Measurements from ENCODE around the gene ANKLE2. TPM values are rescaled to one million over a fixed set of nuclear protein-coding genes. Genes with fewer than 3 reads are reported as not detected.
"Not testable (repeated sequence)": the region's sequence is repeated elsewhere in the genome, so short reads cannot be mapped to it uniquely, and the experiment has no call there.

ANKLE2 gene
- 100 to 1,000 TPM; 112 to 123 TPM for total RNA-seq

DNA sequence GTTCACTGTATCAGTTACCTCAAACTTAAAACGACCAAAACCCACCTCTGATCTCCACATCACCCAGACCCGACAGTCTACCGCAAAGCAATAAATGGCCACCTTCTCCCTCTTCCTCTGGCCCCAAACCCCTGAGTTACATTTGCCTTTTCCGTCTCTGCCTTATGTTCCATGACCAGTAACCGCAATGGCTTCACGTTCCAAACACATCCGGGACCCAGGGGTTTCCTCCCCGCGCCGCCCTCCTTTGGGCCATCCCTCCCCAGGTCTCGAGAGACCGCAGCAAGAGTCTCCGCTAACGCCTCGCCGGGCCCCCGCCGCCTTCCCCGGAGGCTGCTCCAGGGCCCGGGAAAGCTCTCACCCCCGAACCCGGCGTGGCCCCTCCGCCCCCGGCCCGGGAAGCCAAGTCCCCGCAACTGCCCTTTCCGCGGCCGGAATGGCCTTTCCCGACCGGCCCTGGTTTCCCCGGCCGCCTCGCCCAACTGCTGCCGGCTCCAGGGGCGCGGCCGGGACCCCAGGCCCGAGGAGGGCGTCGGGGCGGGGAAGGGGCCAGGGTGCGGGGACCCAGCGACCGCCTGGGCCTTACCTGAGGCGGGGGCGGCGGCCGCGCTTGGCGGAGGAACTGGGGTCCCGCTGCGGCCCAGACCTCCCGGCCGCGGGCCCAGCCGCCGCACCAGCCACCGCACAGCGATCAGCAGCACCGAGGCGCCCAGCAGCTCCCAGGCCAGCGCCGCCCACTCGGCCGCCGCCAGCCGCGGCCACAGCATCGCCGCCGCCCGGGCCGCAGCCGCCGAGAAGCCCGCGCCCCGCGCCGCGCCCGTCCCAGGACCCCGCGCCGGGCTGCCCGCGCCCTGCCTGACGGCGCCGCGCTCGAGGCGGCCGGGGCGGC, at the start of gene ANKLE2:
Gene ANKLE2 (minus strand): TSS at position 801 of the 889 bp plus-strand sequence. CDS start 34 bp downstream, at position 767.
- peak within 1 kb of the TSS; percentile 97 for H3K27ac Mint-ChIP-seq
- ChIA-PET CTCF (interaction anchor here (1.3 kb wide), 1 partner anchor 143 kb away, joined by 5 read pairs; no protein-coding TSS in a partner anchor), POLR2A (interaction anchor here (0.7 to 2.2 kb wide), 2 partner anchors 50 to 126 kb away, joined by 3 to 12 read pairs; partner anchors contain the start of genes CHFR and PGAM5)
- peak; percentile 86 for DNase-seq
- intact Hi-C loops (cut with micrococcal nuclease) = loop anchor here (2.0 to 5.0 kb wide), 6 partner anchors 68 to 371 kb away; partner anchors contain the start of genes CHFR, GOLGA3, ZNF10 and ZNF140
- H3K4me1 Mint-ChIP-seq (ENCODE audit: low read depth) = peaks cover 26% of the 10 kb centered on the region
- H3K4me3 Mint-ChIP-seq = peak within 1 kb of the TSS; percentile 88
- no peaks in the 10 kb centered on the region for H3K27me3 Mint-ChIP-seq
- peaks cover 32% of the 10 kb centered on the region for H3K36me3 Mint-ChIP-seq
- H3K9me3 Mint-ChIP-seq = no peaks in the 10 kb centered on the region

- DNase-seq = peak; percentile 41
- Mint-ChIP-seq H3K36me3 (peaks cover 53% of the 10 kb centered on the region), H3K4me1 (ENCODE audit: low read depth) (peaks cover 22% of the 10 kb centered on the region)
- H3K4me3 Mint-ChIP-seq; H3K9me3 Mint-ChIP-seq; CTCF ChIA-PET; intact Hi-C loops (cut with micrococcal nuclease); POLR2A ChIA-PET; H3K27me3 Mint-ChIP-seq; H3K27ac Mint-ChIP-seq: not testable (repeated sequence)
These were observed 47.8 kb upstream of the ANKLE2 start for GRCh38 chr12:132809391-132809790.

DNA sequence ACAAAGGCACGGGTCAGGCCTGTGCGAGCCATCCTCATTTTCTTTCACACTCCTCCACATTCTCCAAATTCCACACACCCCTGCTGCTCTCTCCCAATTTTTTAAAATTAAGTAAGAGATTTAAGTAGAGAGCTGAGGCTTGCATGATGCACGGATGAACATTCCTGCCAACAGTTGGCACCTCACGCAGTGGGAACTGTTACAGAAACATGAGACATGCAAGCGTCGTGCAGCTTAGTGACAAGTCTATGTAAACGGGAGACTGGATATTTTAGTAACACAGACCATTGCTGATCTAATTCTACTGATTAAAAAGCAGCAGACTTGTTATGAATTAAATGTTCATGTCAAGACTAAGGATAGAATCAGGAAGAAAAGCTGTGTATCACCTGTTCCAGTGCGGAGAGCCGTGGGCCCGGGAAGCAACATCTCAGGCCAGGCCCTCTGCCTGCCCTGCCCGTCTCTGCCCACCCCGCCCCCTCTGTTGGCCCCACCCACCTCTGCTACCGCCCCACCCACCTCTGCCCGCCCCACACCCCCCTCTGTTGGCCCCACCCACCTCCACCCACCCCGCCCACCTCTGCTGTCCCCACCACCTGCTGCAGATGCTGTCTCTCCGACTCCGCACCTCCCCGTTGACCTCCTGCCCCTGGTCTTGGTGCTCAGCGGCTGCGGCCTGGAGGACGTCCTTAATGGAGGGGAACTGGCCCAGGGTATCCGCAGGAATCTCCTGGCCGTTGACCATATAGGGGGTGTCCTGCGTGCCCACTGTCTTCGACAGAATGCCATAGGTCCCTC, 45.9 kb upstream of the ANKLE2 start:
- Mint-ChIP-seq H3K36me3 (peaks cover 59% of the 10 kb centered on the region), H3K4me1 (ENCODE audit: low read depth) (peaks cover 12% of the 10 kb centered on the region), H3K27me3 (no peaks in the 10 kb centered on the region), H3K9me3 (no peaks in the 10 kb centered on the region), H3K4me3 (no peak overlapping the region), H3K27ac (no peak overlapping the region)
- CTCF ChIA-PET = no interaction called here
- DNase-seq = no peak
- POLR2A ChIA-PET = interaction anchor here (1.2 kb wide), 1 partner anchor 66 kb away, joined by 4 read pairs; no protein-coding TSS in a partner anchor
- intact Hi-C loops (cut with micrococcal nuclease) = no loop called here

DNA sequence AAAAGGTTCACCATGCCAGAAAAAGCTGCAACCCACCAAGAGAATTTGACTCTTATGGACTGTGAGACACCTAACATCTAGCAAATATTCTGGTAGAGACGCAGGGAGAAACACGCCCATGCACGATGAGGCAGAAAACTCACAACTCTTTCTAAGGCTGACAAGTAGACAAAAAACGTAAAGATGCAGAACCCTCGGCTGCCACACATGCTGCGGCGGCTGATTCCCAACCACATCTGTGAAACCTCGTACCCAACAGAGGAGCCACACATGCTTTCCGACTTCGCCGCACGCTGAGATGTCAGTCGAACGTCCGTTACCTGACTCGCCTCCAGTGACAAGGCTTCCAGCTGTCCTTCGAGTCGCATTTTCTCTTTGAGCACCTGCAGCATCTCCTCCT, 45.2 kb upstream of the ANKLE2 start:
- no peak overlapping the region for H3K4me3 Mint-ChIP-seq

GRCh38 chr12:132804426-132804861, 42.8 kb upstream of the ANKLE2 start:
- ChIA-PET CTCF (no interaction called here), POLR2A (no interaction called here)
- intact Hi-C loops (cut with micrococcal nuclease) = no loop called here

More for the DNA sequence above, 45.2 kb upstream of the ANKLE2 start:
- ChIA-PET POLR2A (interaction anchor here (1.2 kb wide), 1 partner anchor 65 kb away, joined by 4 read pairs; no protein-coding TSS in a partner anchor), CTCF (no interaction called here)
- H3K9me3 Mint-ChIP-seq = no peaks in the 10 kb centered on the region
- H3K27ac Mint-ChIP-seq = no peak overlapping the region
- H3K4me1 Mint-ChIP-seq (ENCODE audit: low read depth) = peaks cover 9% of the 10 kb centered on the region
- intact Hi-C loops (cut with micrococcal nuclease) = no loop called here
- no peaks in the 10 kb centered on the region for H3K27me3 Mint-ChIP-seq
- DNase-seq = peak; percentile 40
- H3K36me3 Mint-ChIP-seq = peaks cover 54% of the 10 kb centered on the region

GRCh38 chr12:132803888-132804287, 42.3 kb upstream of the ANKLE2 start:
- no peak overlapping the region for H3K4me3 Mint-ChIP-seq
- no peaks in the 10 kb centered on the region for H3K27me3 Mint-ChIP-seq
- peaks cover 57% of the 10 kb centered on the region for H3K36me3 Mint-ChIP-seq
- intact Hi-C loops (cut with micrococcal nuclease) = no loop called here
- peaks cover 9% of the 10 kb centered on the region for H3K4me1 Mint-ChIP-seq (ENCODE audit: low read depth)
- no peaks in the 10 kb centered on the region for H3K9me3 Mint-ChIP-seq
- DNase-seq = no peak
- CTCF ChIA-PET = no interaction called here
- H3K27ac Mint-ChIP-seq = no peak overlapping the region
- POLR2A ChIA-PET = no interaction called here

More at GRCh38 chr12:132804426-132804861, 42.8 kb upstream of the ANKLE2 start:
- Mint-ChIP-seq H3K4me3 (no peak overlapping the region), H3K36me3 (peaks cover 57% of the 10 kb centered on the region), H3K4me1 (ENCODE audit: low read depth) (peaks cover 9% of the 10 kb centered on the region), H3K27me3 (no peaks in the 10 kb centered on the region), H3K9me3 (no peaks in the 10 kb centered on the region), H3K27ac (no peak overlapping the region)
- DNase-seq = no peak

DNA sequence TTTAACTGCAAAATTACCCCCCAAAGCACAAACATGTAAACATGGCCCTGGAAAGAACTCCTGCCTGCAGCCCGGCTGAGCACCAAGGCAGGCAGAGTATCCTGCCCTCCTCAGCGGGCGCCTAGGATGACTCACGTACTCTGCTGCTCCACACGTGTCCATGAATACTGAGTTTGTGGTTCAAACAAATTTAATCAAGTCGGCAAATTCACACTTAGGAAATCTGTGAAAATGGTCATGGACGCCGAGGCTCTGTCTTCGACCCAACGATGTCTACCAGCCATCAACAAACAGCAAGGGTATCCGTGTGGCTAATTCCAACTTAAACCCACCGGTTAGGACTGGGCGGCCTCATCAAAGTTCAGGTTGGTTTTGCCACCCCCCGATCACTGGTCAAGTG, 41.5 kb upstream of the ANKLE2 start:
- POLR2A ChIA-PET = no interaction called here
- no peak for DNase-seq
- no peak overlapping the region for H3K27ac Mint-ChIP-seq
- H3K27me3 Mint-ChIP-seq = no peaks in the 10 kb centered on the region
- H3K4me1 Mint-ChIP-seq (ENCODE audit: low read depth) = peaks cover 9% of the 10 kb centered on the region
- H3K4me3 Mint-ChIP-seq = no peak overlapping the region
- CTCF ChIA-PET = no interaction called here
- intact Hi-C loops (cut with micrococcal nuclease) = no loop called here
- peaks cover 50% of the 10 kb centered on the region for H3K36me3 Mint-ChIP-seq
- no peaks in the 10 kb centered on the region for H3K9me3 Mint-ChIP-seq

GRCh38 chr12:132801741-132802140, 40.1 kb upstream of the ANKLE2 start:
- intact Hi-C loops (cut with micrococcal nuclease) = no loop called here
- peaks cover 4% of the 10 kb centered on the region for H3K4me1 Mint-ChIP-seq (ENCODE audit: low read depth)
- H3K27ac Mint-ChIP-seq = no peak overlapping the region
- H3K4me3 Mint-ChIP-seq = no peak overlapping the region
- no peaks in the 10 kb centered on the region for H3K27me3 Mint-ChIP-seq
- ChIA-PET POLR2A (no interaction called here), CTCF (interaction anchor here (0.7 kb wide), 1 partner anchor 55 kb away, joined by 4 read pairs; no protein-coding TSS in a partner anchor)
- H3K9me3 Mint-ChIP-seq = no peaks in the 10 kb centered on the region
- no peak for DNase-seq
- H3K36me3 Mint-ChIP-seq = peaks cover 47% of the 10 kb centered on the region

- CTCF ChIA-PET = no interaction called here
- Mint-ChIP-seq H3K27me3 (no peaks in the 10 kb centered on the region), H3K4me3 (no peak overlapping the region), H3K4me1 (ENCODE audit: low read depth) (no peaks in the 10 kb centered on the region), H3K27ac (no peak overlapping the region), H3K36me3 (peaks cover 44% of the 10 kb centered on the region), H3K9me3 (no peaks in the 10 kb centered on the region)
- intact Hi-C loops (cut with micrococcal nuclease) = no loop called here
- POLR2A ChIA-PET = interaction anchor here (0.5 kb wide), 1 partner anchor 100 kb away, joined by 3 read pairs; no protein-coding TSS in a partner anchor
- DNase-seq = no peak
These were observed 37.2 kb upstream of the ANKLE2 start for GRCh38 chr12:132798836-132799235.

DNA sequence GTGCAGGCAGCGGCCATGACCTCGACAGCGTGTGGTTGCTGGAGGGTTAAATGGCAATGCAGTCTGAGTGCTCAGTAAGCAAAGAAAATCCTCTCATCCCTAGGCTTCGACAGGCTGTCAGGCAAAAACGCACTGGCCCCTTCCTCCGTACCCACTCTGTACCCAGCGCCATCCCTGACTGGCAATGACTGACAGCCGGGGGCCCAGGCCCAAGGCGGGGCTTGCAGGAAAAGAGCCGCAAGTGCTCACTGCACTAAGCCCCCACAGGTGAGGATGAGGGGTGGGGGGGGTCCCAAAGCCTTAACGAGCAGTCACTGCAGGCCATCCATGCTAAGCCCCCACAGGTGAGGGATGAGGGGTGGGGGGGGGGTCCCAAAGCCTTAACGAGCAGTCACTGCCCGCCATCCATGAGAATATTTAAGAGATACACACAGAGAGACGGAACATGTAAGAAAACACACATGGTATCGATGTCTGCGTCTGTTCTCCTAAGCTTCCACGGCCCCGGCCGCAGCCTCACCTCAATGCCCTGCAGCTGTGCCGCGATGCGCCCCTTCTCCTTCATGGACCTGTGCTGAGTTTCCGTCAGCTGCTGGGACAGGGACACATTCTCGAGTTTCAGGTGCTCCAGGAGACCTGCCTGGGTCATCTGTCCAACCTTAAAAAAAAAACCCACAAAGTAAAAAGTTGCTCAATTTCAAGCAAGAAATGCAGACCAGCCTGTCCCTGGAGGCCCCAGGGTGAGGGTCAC, 36.4 kb upstream of the ANKLE2 start:
- intact Hi-C loops (cut with micrococcal nuclease) = no loop called here
- Mint-ChIP-seq H3K36me3 (peaks cover 35% of the 10 kb centered on the region), H3K27ac (no peak overlapping the region), H3K27me3 (no peaks in the 10 kb centered on the region), H3K4me1 (ENCODE audit: low read depth) (no peaks in the 10 kb centered on the region), H3K4me3 (no peak overlapping the region), H3K9me3 (no peaks in the 10 kb centered on the region)
- DNase-seq = no peak
- POLR2A ChIA-PET = no interaction called here
- CTCF ChIA-PET = no interaction called here

DNA sequence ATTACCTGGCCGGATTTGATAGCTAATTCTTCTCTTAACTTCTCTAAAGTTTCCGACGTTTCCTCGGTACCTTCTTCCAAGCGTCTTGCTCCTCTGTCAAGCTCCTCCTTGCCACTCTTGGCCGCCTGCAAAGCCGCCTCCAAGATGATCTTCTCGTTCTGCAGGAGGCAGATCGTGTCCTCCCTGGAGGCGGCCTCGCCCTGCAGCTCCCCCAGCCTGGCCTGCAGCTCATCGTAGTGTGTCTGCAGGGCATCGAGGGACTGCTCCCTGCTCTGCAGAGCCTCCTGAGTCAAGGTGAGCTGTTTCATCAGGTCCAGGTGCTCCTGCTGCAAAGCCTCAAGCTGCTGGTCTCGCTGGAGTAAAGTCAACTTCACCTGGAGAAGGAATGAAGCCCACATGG, 34.2 kb upstream of the ANKLE2 start:
- Mint-ChIP-seq H3K36me3 (peaks cover 32% of the 10 kb centered on the region), H3K4me1 (ENCODE audit: low read depth) (no peaks in the 10 kb centered on the region), H3K4me3 (no peak overlapping the region), H3K27me3 (no peaks in the 10 kb centered on the region), H3K9me3 (no peaks in the 10 kb centered on the region), H3K27ac (no peak overlapping the region)
- POLR2A ChIA-PET = no interaction called here
- intact Hi-C loops (cut with micrococcal nuclease) = no loop called here
- CTCF ChIA-PET = interaction anchor here (0.6 kb wide), 1 partner anchor 658 kb away, joined by 3 read pairs; no protein-coding TSS in a partner anchor
- no peak for DNase-seq

Data from activated CD4-positive, alpha-beta memory T cell treated with anti-CD3 and anti-CD28 coated beads for 36 hours (primary cell).